ENCODE data around the gene UCP3. TPM values are rescaled to one million over a fixed set of nuclear protein-coding genes. Genes with fewer than 3 reads are reported as not detected.
A peak's percentile ranks its signal among the peaks of the same experiment; 100 is the strongest.

UCP3 gene
- total RNA-seq, 3 donors from 2014 or later, result 1.6 to 5.9 (median 1.8) TPM

GRCh38 chr11:73977856-73978519, 30.9 kb downstream of the UCP3 start:
- Histone ChIP-seq H3K27me3 (no peaks in the 10 kb centered on the region), H3K4me1 (no peaks in the 10 kb centered on the region), H3K9me3 (no peaks in the 10 kb centered on the region), H3K4me3 (no peak overlapping the region), H3K27ac (no peak overlapping the region), H3K36me3 (no peaks in the 10 kb centered on the region)
- DNase-seq (ENCODE audit: low spot score in 2 of 2), result peak in 1 of 2 donors; percentile 5
- intact Hi-C loops (cut with DNase I; ENCODE audit: low total_unique reads), result no loop called here
- TF ChIP-seq POLR2AphosphoS5 (IDR thresholded peaks at IDR 0.05) (no peak), POLR2A (IDR thresholded peaks at IDR 0.05) (no peak), CTCF (IDR thresholded peaks at IDR 0.05) (no peak)

- Histone ChIP-seq H3K36me3 (no peaks in the 10 kb centered on the region), H3K27ac (no peak overlapping the region), H3K4me1 (no peaks in the 10 kb centered on the region), H3K4me3 (no peak overlapping the region), H3K9me3 (no peaks in the 10 kb centered on the region), H3K27me3 (no peaks in the 10 kb centered on the region)
- peak in 1 of 2 donors; percentile 47 for DNase-seq (ENCODE audit: low spot score in 2 of 2)
- intact Hi-C loops (cut with DNase I; ENCODE audit: low total_unique reads), result no loop called here
- no peak for TF ChIP-seq CTCF (IDR thresholded peaks at IDR 0.05)
- no peak for TF ChIP-seq POLR2AphosphoS5 (IDR thresholded peaks at IDR 0.05)
- no peak for TF ChIP-seq POLR2A (IDR thresholded peaks at IDR 0.05)
These were observed 32.3 kb downstream of the UCP3 start for GRCh38 chr11:73976451-73977151.

- H3K27me3 ChIP-seq, result no peaks in the 10 kb centered on the region
- H3K9me3 ChIP-seq, result no peaks in the 10 kb centered on the region
- H3K4me3 ChIP-seq, result no peak overlapping the region
- peak in 1 of 2 donors; percentile 47 for DNase-seq (ENCODE audit: low spot score in 2 of 2)
- TF ChIP-seq POLR2AphosphoS5 (IDR thresholded peaks at IDR 0.05) (no peak), CTCF (IDR thresholded peaks at IDR 0.05) (no peak), POLR2A (IDR thresholded peaks at IDR 0.05) (no peak)
- H3K36me3 ChIP-seq, result no peaks in the 10 kb centered on the region
- no peak overlapping the region for H3K27ac ChIP-seq
- no peaks in the 10 kb centered on the region for H3K4me1 ChIP-seq
- intact Hi-C loops (cut with DNase I; ENCODE audit: low total_unique reads), result no loop called here
These were observed 33.5 kb downstream of the UCP3 start for GRCh38 chr11:73975479-73975757.

GRCh38 chr11:73974604-73975478, 34.0 kb downstream of the UCP3 start:
- Histone ChIP-seq H3K27me3 (no peaks in the 10 kb centered on the region), H3K27ac (no peak overlapping the region), H3K9me3 (no peaks in the 10 kb centered on the region), H3K4me3 (no peak overlapping the region), H3K36me3 (no peaks in the 10 kb centered on the region), H3K4me1 (no peaks in the 10 kb centered on the region)
- TF ChIP-seq POLR2AphosphoS5 (IDR thresholded peaks at IDR 0.05), result no peak
- no peak for TF ChIP-seq POLR2A (IDR thresholded peaks at IDR 0.05)
- TF ChIP-seq CTCF (IDR thresholded peaks at IDR 0.05), result no peak
- DNase-seq (ENCODE audit: low spot score in 2 of 2), result peak in 1 of 2 donors; percentile 27
- intact Hi-C loops (cut with DNase I; ENCODE audit: low total_unique reads), result no loop called here

Measured in breast epithelium (tissue), 4 donors.